Epithelial cell of esophagus (primary cell): ENCODE results near the gene TMPRSS9.

ENCODE experiments used
- DNase-seq: peaks from one replicate; pipeline ENCODE4 v3.0.0; 2010; ENCODE audit warnings: low read depth
- H3K4me3 ChIP-seq: 2 replicates; pipeline ENCODE4 v1.5.1; 2011; ENCODE audit warnings: mild to moderate bottlenecking, low read length, control low read depth
- CTCF ChIP-seq: IDR thresholded peaks from 2 replicates; pipeline ENCODE4 v1.5.1; 2011; ENCODE audit warnings: low read depth, mild to moderate bottlenecking, low read length, control low read depth, inconsistent platforms; ENCODE audit not compliant: insufficient read depth; ENCODE audit errors: missing control alignments

TMPRSS9 gene

GRCh38 chr19:2351591-2351990 is 8.5 kb upstream of the TMPRSS9 start:
- H3K4me3 ChIP-seq: no peak overlapping the region
- no peak for TF ChIP-seq CTCF
- DNase-seq: no peak

GRCh38 chr19:2352121-2352520 is 7.9 kb upstream of the TMPRSS9 start:
- no peak overlapping the region for H3K4me3 ChIP-seq

GRCh38 chr19:2353159-2353886 is 6.7 kb upstream of the TMPRSS9 start:
- no peak for TF ChIP-seq CTCF
- no peak for DNase-seq
- no peak overlapping the region for H3K4me3 ChIP-seq

More at GRCh38 chr19:2352121-2352520, 7.9 kb upstream of the TMPRSS9 start:
- DNase-seq: no peak
- TF ChIP-seq CTCF: no peak

- TF ChIP-seq CTCF: no peak
- no peak for DNase-seq
- no peak overlapping the region for H3K4me3 ChIP-seq
These were observed 6.0 kb upstream of the TMPRSS9 start for GRCh38 chr19:2353887-2354592.

- DNase-seq: no peak
- no peak for TF ChIP-seq CTCF
- no peak overlapping the region for H3K4me3 ChIP-seq
These were observed 5.4 kb upstream of the TMPRSS9 start for GRCh38 chr19:2354670-2355069.

- no peak for TF ChIP-seq CTCF
- no peak for DNase-seq
- H3K4me3 ChIP-seq: no peak overlapping the region
These were observed 4.7 kb upstream of the TMPRSS9 start for GRCh38 chr19:2355168-2356035.
